OCI-LY3 (cell line): ENCODE results near the gene SPP1.

Experiments
- H2AFZ ChIP-seq: fragments of 200-600, 300-600 bp; shearing (Covaris generic); 2 replicates; pipeline ENCODE4 v1.6.0; 2014; ENCODE audit warnings: antibody characterized with exemption, low read depth, low read length
- H3K27ac ChIP-seq: fragments of 200-600, 300-600 bp; sonication (generic); 2 replicates; pipeline ENCODE4 v1.5.1; 2014; ENCODE audit warnings: mild to moderate bottlenecking, low read length, moderate library complexity, mixed read lengths
- H3K27me3 ChIP-seq: fragments of 200-600, 300-600 bp; sonication (generic); 2 replicates; pipeline ENCODE4 v1.6.1; 2014; ENCODE audit warnings: low read depth, low read length, mixed read lengths
- H3K36me3 ChIP-seq: fragments of 200-600, 300-600 bp; sonication (generic); replicated peaks from 2 replicates; pipeline ENCODE3; 2014; ENCODE audit warnings: low read depth, low read length, mixed read lengths
- H3K4me1 ChIP-seq: fragments of 300-600, 200-600 bp; sonication (generic); 2 replicates; pipeline ENCODE4 v1.6.1; 2014; ENCODE audit warnings: low read length, mixed read lengths
- H3K4me2 ChIP-seq: fragments of 200-600, 300-600 bp; sonication (generic); 2 replicates; pipeline ENCODE4 v1.6.1; 2014; ENCODE audit warnings: low read length, mixed read lengths
- H3K4me3 ChIP-seq: fragments of 300-600, 200-600 bp; sonication (generic); 2 replicates; pipeline ENCODE4 v1.5.1; 2014; ENCODE audit warnings: antibody characterized with exemption, mild to moderate bottlenecking, low read length, moderate library complexity
- H3K79me2 ChIP-seq: fragments of 300-600, 200-600 bp; shearing (Covaris generic); 2 replicates; pipeline ENCODE4 v1.6.1; 2014; ENCODE audit warnings: mild to moderate bottlenecking, low read length, mixed read lengths
- H3K9ac ChIP-seq: fragments of 300-600, 200-600 bp; shearing (Covaris generic); 2 replicates; pipeline ENCODE4 v1.6.0; 2014; ENCODE audit warnings: mild to moderate bottlenecking, low read length, moderate library complexity
- H3K9me3 ChIP-seq: fragments of 200-600, 300-600 bp; shearing (Covaris generic); 2 replicates; pipeline ENCODE4 v1.6.1; 2014; ENCODE audit warnings: low read length, mixed read lengths; ENCODE audit not compliant: insufficient read depth
- H4K20me1 ChIP-seq: fragments of 200-600, 300-600 bp; sonication (generic); 2 replicates; pipeline ENCODE4 v1.6.1; 2016; ENCODE audit warnings: low read length, mixed read lengths; ENCODE audit not compliant: insufficient read depth
- CTCF ChIP-seq: fragments of 200-600, 300-600 bp; sonication (generic); IDR thresholded peaks from 2 replicates; pipeline ENCODE4 v1.5.1; 2014; ENCODE audit warnings: antibody characterized with exemption, low read length, low read depth
- EZH2phosphoT487 ChIP-seq: fragments of 200-600 bp; shearing (Covaris generic); IDR thresholded peaks from 2 replicates; pipeline ENCODE4 v1.6.1; 2018; ENCODE audit warnings: antibody characterized with exemption, mixed run types, low read depth

The SPP1 gene

GRCh38 chr4:87953826-87954225, 21.7 kb upstream of the SPP1 start:
- no peaks in the 10 kb centered on the region for H3K4me1 ChIP-seq
- H3K4me3 ChIP-seq: no peak overlapping the region
- no peak overlapping the region for H2AFZ ChIP-seq
- H3K36me3 ChIP-seq: no peaks in the 10 kb centered on the region
- no peaks in the 10 kb centered on the region for H3K79me2 ChIP-seq
- H3K9me3 ChIP-seq: no peaks in the 10 kb centered on the region
- H3K4me2 ChIP-seq: no peak overlapping the region
- TF ChIP-seq EZH2phosphoT487 (no peak), CTCF (no peak)
- H3K9ac ChIP-seq: no peak overlapping the region
- no peaks in the 10 kb centered on the region for H3K27me3 ChIP-seq
- H3K27ac ChIP-seq: no peak overlapping the region
- H4K20me1 ChIP-seq: no peaks in the 10 kb centered on the region

GRCh38 chr4:87956501-87956900, 19.0 kb upstream of the SPP1 start:
- no peak for TF ChIP-seq EZH2phosphoT487
- TF ChIP-seq CTCF: no peak
- H3K4me3 ChIP-seq: no peak overlapping the region
- no peak overlapping the region for H3K27ac ChIP-seq
- no peak overlapping the region for H3K9ac ChIP-seq
- no peaks in the 10 kb centered on the region for H3K9me3 ChIP-seq
- H3K27me3 ChIP-seq: no peaks in the 10 kb centered on the region
- H3K79me2 ChIP-seq: no peaks in the 10 kb centered on the region
- no peaks in the 10 kb centered on the region for H4K20me1 ChIP-seq
- no peak overlapping the region for H2AFZ ChIP-seq
- H3K36me3 ChIP-seq: no peaks in the 10 kb centered on the region
- H3K4me1 ChIP-seq: no peaks in the 10 kb centered on the region
- no peak overlapping the region for H3K4me2 ChIP-seq

- H3K4me1 ChIP-seq: no peaks in the 10 kb centered on the region
- H3K36me3 ChIP-seq: no peaks in the 10 kb centered on the region
- no peaks in the 10 kb centered on the region for H4K20me1 ChIP-seq
- H3K9me3 ChIP-seq: no peaks in the 10 kb centered on the region
- no peaks in the 10 kb centered on the region for H3K27me3 ChIP-seq
- H2AFZ ChIP-seq: no peak overlapping the region
- no peak overlapping the region for H3K9ac ChIP-seq
- H3K79me2 ChIP-seq: no peaks in the 10 kb centered on the region
- no peak overlapping the region for H3K27ac ChIP-seq
- H3K4me2 ChIP-seq: no peak overlapping the region
- H3K4me3 ChIP-seq: no peak overlapping the region
- no peak for TF ChIP-seq CTCF
- no peak for TF ChIP-seq EZH2phosphoT487
These were observed 18.5 kb upstream of the SPP1 start for GRCh38 chr4:87957061-87957460.

DNA sequence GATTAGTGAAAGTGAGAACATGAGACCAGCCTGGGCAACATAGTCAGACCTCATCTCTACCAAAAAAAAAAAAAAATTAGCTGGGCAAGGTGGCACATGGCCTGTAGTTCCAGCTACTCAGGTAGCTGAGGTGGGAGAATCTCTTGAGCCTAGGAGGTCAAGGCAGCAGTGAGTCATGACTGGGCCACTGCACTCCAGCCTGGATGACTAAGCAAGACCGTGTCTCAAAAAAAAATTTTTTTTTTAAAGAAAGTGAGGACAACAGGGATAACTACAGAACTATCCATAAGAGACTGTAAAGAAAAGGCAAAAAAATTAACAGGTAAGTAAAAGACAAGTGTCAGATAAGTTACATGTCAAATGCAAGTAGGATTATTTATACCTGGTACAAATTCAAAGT, 13.5 kb upstream of the SPP1 start:
- Histone ChIP-seq H3K4me3 (no peak overlapping the region), H3K36me3 (no peaks in the 10 kb centered on the region), H2AFZ (no peak overlapping the region), H3K9ac (no peak overlapping the region), H3K4me2 (no peak overlapping the region), H3K27me3 (no peaks in the 10 kb centered on the region), H3K9me3 (no peaks in the 10 kb centered on the region), H3K4me1 (no peaks in the 10 kb centered on the region), H3K27ac (no peak overlapping the region), H4K20me1 (no peaks in the 10 kb centered on the region), H3K79me2 (no peaks in the 10 kb centered on the region)
- TF ChIP-seq CTCF (no peak), EZH2phosphoT487 (no peak)
